HCT116 (cell line): ENCODE measurements around the gene WNK4. TPM values are rescaled to one million over a fixed set of nuclear protein-coding genes. Genes with fewer than 3 reads are reported as not detected.

Experiments used
- ATAC-seq: fragments of 200-7000 bp; cut with Tn5 transposase; 2 replicates; pipeline ENCODE4 v1.9.1; 2020; ENCODE audit warnings: mild to moderate bottlenecking, moderate library complexity
- BruUV-seq: library from RNA; stranded (reverse); fragments of 400-500 nt; replicated peaks from 2 replicates; lab custom pipeline; 2021; lab: Mats Ljungman, UMichigan
- CTCF ChIA-PET: fragments of 300-600 bp; sonication (Branson Sonifier 250); formaldehyde crosslinking; loops from one replicate; lab custom pipeline; 2021; ENCODE audit warnings: antibody characterized with exemption; lab: Charles Lee
- POLR2A ChIA-PET: fragments of 300-600, 350-600 bp; sonication (Branson Sonifier 250); formaldehyde crosslinking; loops from one replicate; lab custom pipeline; 2021; ENCODE audit warnings: antibody characterized with exemption; lab: Charles Lee
- RAD21 ChIA-PET, 2 experiments: fragments of 300-600 bp; sonication (Branson Sonifier 250); formaldehyde crosslinking; loops; one replicate each; lab custom pipeline; 2023; ENCODE audit warnings: low total read pairs in 2 of 2; ENCODE audit not compliant: uncharacterized antibody in 2 of 2, unreplicated experiment in 2 of 2, low non-redundant PET in 1 of 2; lab: Charles Lee
- DNase-seq: peaks from one replicate; pipeline ENCODE4 v3.0.0-alpha.2; 2010; ENCODE audit warnings: low read depth, low spot score
- H2AFZ ChIP-seq: fragments of 200-600 bp; shearing (Covaris generic), sonication (generic); 2 replicates; pipeline ENCODE4 v1.6.1; 2017; ENCODE audit warnings: low read depth, mixed run types, mixed read lengths, antibody characterized with exemption, low read length; ENCODE audit not compliant: poor library complexity, severe bottlenecking
- H3K27ac ChIP-seq: 2 replicates; pipeline ENCODE4 v1.5.1; 2012; ENCODE audit warnings: low read depth, low read length
- H3K27me3 ChIP-seq: fragments of 200-600 bp; sonication (generic); 2 replicates; pipeline ENCODE4 v1.6.1; 2016; ENCODE audit warnings: mixed run types, low read length, mixed read lengths; ENCODE audit not compliant: insufficient read depth
- H3K36me3 ChIP-seq, 2 experiments: fragments of 200-500 bp in 1 of 2; fragments of 200-600 bp in 1 of 2; sonication (Bioruptor generic) in 1 of 2; sonication (generic) in 1 of 2; 2 replicates each; pipeline versions ENCODE4 v1.5.1 to v1.6.1; 2014 to 2016; ENCODE audit warnings: low read length in 2 of 2, inconsistent platforms in 1 of 2, mixed read lengths in 1 of 2, mixed run types in 1 of 2; ENCODE audit not compliant: insufficient read depth in 2 of 2, control insufficient read depth in 1 of 2
- H3K4me1 ChIP-seq, 2 experiments: fragments of 200-600 bp in 1 of 2; sonication (generic) in 1 of 2; 2 replicates each; pipeline versions ENCODE4 v1.5.1 to v1.6.1; 2012 to 2017; ENCODE audit warnings: low read length in 2 of 2, inconsistent platforms in 1 of 2, mild to moderate bottlenecking in 1 of 2, mixed read lengths in 1 of 2, mixed run types in 1 of 2, moderate library complexity in 1 of 2; ENCODE audit not compliant: insufficient read depth in 2 of 2, control insufficient read depth in 1 of 2
- H3K4me2 ChIP-seq: fragments of 200-600 bp; sonication (generic); 2 replicates; pipeline ENCODE4 v1.6.1; 2017; ENCODE audit warnings: mixed run types, low read length, mixed read lengths
- H3K4me3 ChIP-seq, 2 experiments: fragments of 200-600 bp in 1 of 2; sonication (generic) in 1 of 2; replicated peaks in 1 of 2; 2 replicates each; pipeline ENCODE4 v1.5.1; 2011 to 2016; ENCODE audit warnings: low read length in 2 of 2, control low read depth in 1 of 2, low read depth in 1 of 2, mild to moderate bottlenecking in 1 of 2, mixed read lengths in 1 of 2, mixed run types in 1 of 2
- H3K79me2 ChIP-seq: fragments of 200-600 bp; sonication (generic); 2 replicates; pipeline ENCODE4 v1.6.1; 2017; ENCODE audit warnings: mild to moderate bottlenecking, mixed run types, low read length, moderate library complexity, mixed read lengths; ENCODE audit not compliant: insufficient read depth
- H3K9ac ChIP-seq: fragments of 200-600 bp; sonication (generic); 2 replicates; pipeline ENCODE4 v1.6.1; 2016; ENCODE audit warnings: low read length, mixed read lengths
- H3K9me2 ChIP-seq: fragments of 200-600 bp; sonication (generic), shearing (Covaris generic); 2 replicates; pipeline ENCODE4 v1.6.1; 2017; ENCODE audit warnings: mixed run types, mild to moderate bottlenecking, moderate library complexity; ENCODE audit not compliant: insufficient read depth
- H3K9me3 ChIP-seq, 2 experiments: fragments of 200-500 bp in 1 of 2; fragments of 200-600 bp in 1 of 2; sonication (Bioruptor generic) in 1 of 2; sonication (generic) in 1 of 2; 2 replicates each; pipeline ENCODE4 v1.6.1; 2014 to 2017; ENCODE audit warnings: low read length in 2 of 2, mixed read lengths in 2 of 2, inconsistent platforms in 1 of 2, low read depth in 1 of 2, mild to moderate bottlenecking in 1 of 2, mixed run types in 1 of 2, moderate library complexity in 1 of 2; ENCODE audit not compliant: control insufficient read depth in 1 of 2, insufficient read depth in 1 of 2
- H4K20me1 ChIP-seq: fragments of 200-600 bp; sonication (generic), shearing (Covaris generic); 2 replicates; pipeline ENCODE4 v1.6.1; 2017; ENCODE audit warnings: mixed run types, mild to moderate bottlenecking, moderate library complexity; ENCODE audit not compliant: insufficient read depth
- CBX3 ChIP-seq: IDR thresholded peaks from 2 replicates; pipeline ENCODE4 v1.6.1; 2012; ENCODE audit warnings: low read depth
- CEBPB ChIP-seq: IDR thresholded peaks from 2 replicates; pipeline ENCODE4 v1.6.1; 2012; ENCODE audit warnings: low read depth
- ELF1 ChIP-seq: IDR thresholded peaks from 2 replicates; pipeline ENCODE4 v1.6.1; 2012; ENCODE audit warnings: low read depth, borderline replicate concordance
- EZH2 ChIP-seq: fragments of 200-600 bp; sonication (generic); IDR thresholded peaks from 2 replicates; pipeline ENCODE4 v1.6.1; 2017; ENCODE audit warnings: antibody characterized with exemption, mixed run types
- EZH2phosphoT487 ChIP-seq: fragments of 200-600 bp; IDR thresholded peaks from 2 replicates; pipeline ENCODE4 v1.6.1; 2018; ENCODE audit warnings: antibody characterized with exemption, borderline replicate concordance
- FOSL1 ChIP-seq: IDR thresholded peaks from 2 replicates; pipeline ENCODE4 v1.6.1; 2012; ENCODE audit warnings: low read depth
- JUND ChIP-seq: IDR thresholded peaks from 2 replicates; pipeline ENCODE4 v1.6.1; 2012
- POLR2A ChIP-seq: IDR thresholded peaks from 2 replicates; pipeline ENCODE4 v1.7.0; 2011; ENCODE audit warnings: borderline replicate concordance; ENCODE audit not compliant: insufficient read depth, insufficient read length; ENCODE audit errors: extremely low read depth
- POLR2AphosphoS5 ChIP-seq: IDR thresholded peaks from 2 replicates; pipeline ENCODE4 v1.6.1; 2011; ENCODE audit warnings: mild to moderate bottlenecking, low read depth, low read length, moderate library complexity
- SIN3A ChIP-seq: IDR thresholded peaks from 2 replicates; pipeline ENCODE4 v1.6.1; 2012; ENCODE audit warnings: low read depth
- TCF7L2 ChIP-seq: IDR thresholded peaks from 2 replicates; pipeline ENCODE4 v1.7.0; 2011; ENCODE audit warnings: borderline replicate concordance, inconsistent platforms; ENCODE audit not compliant: insufficient read depth, insufficient read length; ENCODE audit errors: extremely low read depth
- YY1 ChIP-seq: IDR thresholded peaks from 2 replicates; pipeline ENCODE4 v1.6.1; 2011; ENCODE audit warnings: low read length, low read depth, moderate library complexity, mild to moderate bottlenecking; ENCODE audit not compliant: insufficient replicate concordance; ENCODE audit errors: extremely low read depth
- intact Hi-C: fragments of 100-400 bp; cut with micrococcal nuclease; formaldehyde crosslinking; loops from 2 replicates; pipeline ENCODE4 v1.10.0; 2022
- total RNA-seq: library from RNA; stranded (reverse); gene quantifications from one replicate; pipeline ENCODE4 v1.2.1, GENCODE V29; 2021; ENCODE audit not compliant: unreplicated experiment
- TF ChIP-seq, protein P1 (sequence below): IDR thresholded peaks from 2 replicates; pipeline ENCODE4 v1.6.1; 2011; ENCODE audit warnings: mild to moderate bottlenecking, low read length, moderate library complexity; ENCODE audit not compliant: insufficient replicate concordance; ENCODE audit errors: extremely low read depth
- TF ChIP-seq, protein P2 (sequence below): IDR thresholded peaks from 2 replicates; pipeline ENCODE4 v1.6.1; 2012; ENCODE audit warnings: low read depth

WNK4 gene
- total RNA-seq, 1 experiment from 2014 or later: 4.5 TPM

GRCh38 chr17:42803074-42803883, 22.9 kb downstream of the WNK4 start:
- Histone ChIP-seq H3K4me2 (no peak overlapping the region), H3K4me1 (no peaks in the 10 kb centered on the region), H3K4me3 (no peak overlapping the region), H3K27ac (no peak overlapping the region), H3K27me3 (no peaks in the 10 kb centered on the region), H3K36me3 (no peaks in the 10 kb centered on the region), H3K9me2 (no peaks in the 10 kb centered on the region), H4K20me1 (no peaks in the 10 kb centered on the region), H3K9me3 (no peaks in the 10 kb centered on the region), H3K9ac (no peak overlapping the region), H3K79me2 (no peaks in the 10 kb centered on the region), H2AFZ (no peak overlapping the region)
- ChIA-PET POLR2A (no interaction called here), CTCF (interaction anchor here (0.8 to 2.3 kb wide), 3 partner anchors 21 to 225 kb away, joined by 3 to 11 read pairs (median 5); partner anchors contain the start of gene BECN1), RAD21 (no interaction called here)
- DNase-seq (no peak), ATAC-seq (no peak)
- no peak for TF ChIP-seq YY1
- no peak for TF ChIP-seq CBX3
- TF ChIP-seq SIN3A: no peak
- no peak for TF ChIP-seq JUND
- no peak for TF ChIP-seq EZH2phosphoT487
- TF ChIP-seq CEBPB: no peak
- TF ChIP-seq FOSL1: no peak
- no peak for TF ChIP-seq POLR2AphosphoS5
- no peak for TF ChIP-seq TCF7L2
- no peak for TF ChIP-seq EZH2
- intact Hi-C loops: no loop called here
- no TSS peak for BruUV-seq

GRCh38 chr17:42804918-42805367, 24.5 kb downstream of the WNK4 start:
- H3K79me2 ChIP-seq: no peaks in the 10 kb centered on the region
- no peaks in the 10 kb centered on the region for H3K36me3 ChIP-seq
- intact Hi-C loops: no loop called here
- DNase-seq (no peak), ATAC-seq (no peak)
- CTCF ChIA-PET: no interaction called here
- H3K27me3 ChIP-seq: no peaks in the 10 kb centered on the region
- H3K4me1 ChIP-seq: no peaks in the 10 kb centered on the region
- BruUV-seq: no TSS peak
- H3K27ac ChIP-seq: no peak overlapping the region
- no peaks in the 10 kb centered on the region for H3K9me3 ChIP-seq
- no peak overlapping the region for H3K4me3 ChIP-seq
- H2AFZ ChIP-seq: no peak overlapping the region
- H3K4me2 ChIP-seq: no peak overlapping the region
- no peak overlapping the region for H3K9ac ChIP-seq
- RAD21 ChIA-PET: interaction anchor here in 1 of 2 experiments (0.6 kb wide), 1 partner anchor 41 kb away, joined by 11 read pairs; no protein-coding TSS in a partner anchor
- no peaks in the 10 kb centered on the region for H3K9me2 ChIP-seq
- POLR2A ChIA-PET: no interaction called here
- no peaks in the 10 kb centered on the region for H4K20me1 ChIP-seq
- no peak for TF ChIP-seq JUND
- no peak for TF ChIP-seq CBX3
- no peak for TF ChIP-seq ELF1
- TF ChIP-seq YY1: no peak
- TF ChIP-seq FOSL1: no peak
- TF ChIP-seq POLR2A: no peak
- TF ChIP-seq, protein P1, sequence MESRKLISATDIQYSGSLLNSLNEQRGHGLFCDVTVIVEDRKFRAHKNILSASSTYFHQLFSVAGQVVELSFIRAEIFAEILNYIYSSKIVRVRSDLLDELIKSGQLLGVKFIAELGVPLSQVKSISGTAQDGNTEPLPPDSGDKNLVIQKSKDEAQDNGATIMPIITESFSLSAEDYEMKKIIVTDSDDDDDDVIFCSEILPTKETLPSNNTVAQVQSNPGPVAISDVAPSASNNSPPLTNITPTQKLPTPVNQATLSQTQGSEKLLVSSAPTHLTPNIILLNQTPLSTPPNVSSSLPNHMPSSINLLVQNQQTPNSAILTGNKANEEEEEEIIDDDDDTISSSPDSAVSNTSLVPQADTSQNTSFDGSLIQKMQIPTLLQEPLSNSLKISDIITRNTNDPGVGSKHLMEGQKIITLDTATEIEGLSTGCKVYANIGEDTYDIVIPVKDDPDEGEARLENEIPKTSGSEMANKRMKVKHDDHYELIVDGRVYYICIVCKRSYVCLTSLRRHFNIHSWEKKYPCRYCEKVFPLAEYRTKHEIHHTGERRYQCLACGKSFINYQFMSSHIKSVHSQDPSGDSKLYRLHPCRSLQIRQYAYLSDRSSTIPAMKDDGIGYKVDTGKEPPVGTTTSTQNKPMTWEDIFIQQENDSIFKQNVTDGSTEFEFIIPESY: no peak
- no peak for TF ChIP-seq CEBPB
- TF ChIP-seq, protein P2, sequence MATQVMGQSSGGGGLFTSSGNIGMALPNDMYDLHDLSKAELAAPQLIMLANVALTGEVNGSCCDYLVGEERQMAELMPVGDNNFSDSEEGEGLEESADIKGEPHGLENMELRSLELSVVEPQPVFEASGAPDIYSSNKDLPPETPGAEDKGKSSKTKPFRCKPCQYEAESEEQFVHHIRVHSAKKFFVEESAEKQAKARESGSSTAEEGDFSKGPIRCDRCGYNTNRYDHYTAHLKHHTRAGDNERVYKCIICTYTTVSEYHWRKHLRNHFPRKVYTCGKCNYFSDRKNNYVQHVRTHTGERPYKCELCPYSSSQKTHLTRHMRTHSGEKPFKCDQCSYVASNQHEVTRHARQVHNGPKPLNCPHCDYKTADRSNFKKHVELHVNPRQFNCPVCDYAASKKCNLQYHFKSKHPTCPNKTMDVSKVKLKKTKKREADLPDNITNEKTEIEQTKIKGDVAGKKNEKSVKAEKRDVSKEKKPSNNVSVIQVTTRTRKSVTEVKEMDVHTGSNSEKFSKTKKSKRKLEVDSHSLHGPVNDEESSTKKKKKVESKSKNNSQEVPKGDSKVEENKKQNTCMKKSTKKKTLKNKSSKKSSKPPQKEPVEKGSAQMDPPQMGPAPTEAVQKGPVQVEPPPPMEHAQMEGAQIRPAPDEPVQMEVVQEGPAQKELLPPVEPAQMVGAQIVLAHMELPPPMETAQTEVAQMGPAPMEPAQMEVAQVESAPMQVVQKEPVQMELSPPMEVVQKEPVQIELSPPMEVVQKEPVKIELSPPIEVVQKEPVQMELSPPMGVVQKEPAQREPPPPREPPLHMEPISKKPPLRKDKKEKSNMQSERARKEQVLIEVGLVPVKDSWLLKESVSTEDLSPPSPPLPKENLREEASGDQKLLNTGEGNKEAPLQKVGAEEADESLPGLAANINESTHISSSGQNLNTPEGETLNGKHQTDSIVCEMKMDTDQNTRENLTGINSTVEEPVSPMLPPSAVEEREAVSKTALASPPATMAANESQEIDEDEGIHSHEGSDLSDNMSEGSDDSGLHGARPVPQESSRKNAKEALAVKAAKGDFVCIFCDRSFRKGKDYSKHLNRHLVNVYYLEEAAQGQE: no peak
